Immature natural killer cell (primary cell): ENCODE data around the gene VDAC2. TPM values are rescaled to one million over a fixed set of nuclear protein-coding genes. Genes with fewer than 3 reads are reported as not detected.
"Not testable (repeated sequence)": the region's sequence is repeated elsewhere in the genome, so short reads cannot be mapped to it uniquely, and the experiment has no call there.

Experiments used
- DNase-seq, 3 donors: peaks; one replicate each; pipeline ENCODE4 v3.0.0; 2022; ENCODE audit warnings: mixed read lengths in 1 of 3
- H3K27ac Mint-ChIP-seq, 6 donors: one replicate each; pipeline ENCODE4 v1.8.0; 2020; ENCODE audit warnings: mixed read lengths in 6 of 6, mild to moderate bottlenecking in 5 of 6, inconsistent platforms in 4 of 6, moderate library complexity in 3 of 6
- H3K27me3 Mint-ChIP-seq, 3 donors: one replicate each; pipeline ENCODE4 v1.8.0; 2020 to 2021; ENCODE audit warnings: low read depth in 3 of 3, mild to moderate bottlenecking in 3 of 3, mixed read lengths in 3 of 3, moderate library complexity in 3 of 3, inconsistent platforms in 1 of 3
- H3K36me3 Mint-ChIP-seq, 3 donors: one replicate each; pipeline ENCODE4 v1.8.0; 2020; ENCODE audit warnings: mixed read lengths in 3 of 3, inconsistent platforms in 2 of 3, mild to moderate bottlenecking in 2 of 3
- H3K4me1 Mint-ChIP-seq, 2 donors: one replicate each; pipeline ENCODE4 v1.8.0; 2020; ENCODE audit warnings: inconsistent platforms in 2 of 2, mild to moderate bottlenecking in 2 of 2, mixed read lengths in 2 of 2, moderate library complexity in 1 of 2
- H3K4me3 Mint-ChIP-seq, 5 donors: one replicate each; pipeline ENCODE4 v1.8.0; 2020; ENCODE audit warnings: mild to moderate bottlenecking in 5 of 5, mixed read lengths in 5 of 5, inconsistent platforms in 3 of 5, moderate library complexity in 3 of 5
- H3K9me3 Mint-ChIP-seq, 6 donors: one replicate each; pipeline ENCODE4 v1.8.0; 2020; ENCODE audit warnings: mild to moderate bottlenecking in 6 of 6, mixed read lengths in 6 of 6, inconsistent platforms in 4 of 6, moderate library complexity in 3 of 6
- polyA plus RNA-seq, 3 donors: library from polyadenylated mRNA; unstranded; fragments of 300-500 nt; fragmentation: Illumina TruSeq; gene quantifications; one replicate each; pipeline ENCODE4 v1.2.3, GENCODE V29; 2021

Gene VDAC2
- polyA plus RNA-seq, 3 donors from 2014 or later: 126 to 191 (median 148) TPM

DNA sequence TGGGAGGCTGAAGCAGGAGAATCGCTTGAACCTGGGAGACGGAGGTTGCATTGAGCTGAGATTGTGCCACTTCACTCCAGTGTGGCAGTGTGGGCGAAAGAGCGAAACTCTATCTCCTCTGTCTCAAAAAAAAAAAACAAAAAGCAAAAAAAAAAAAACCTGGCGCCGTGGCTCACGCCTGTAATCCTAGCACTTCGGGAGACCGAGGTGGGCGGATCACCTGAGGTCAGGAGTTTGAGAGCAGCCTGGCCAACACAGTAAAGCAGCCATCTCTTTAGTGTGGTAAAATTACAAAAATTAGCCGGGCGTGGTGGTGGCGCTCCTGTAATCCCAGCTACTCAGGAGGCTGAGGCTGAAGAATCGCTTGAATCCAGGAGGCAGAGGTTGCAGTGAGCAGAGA, 4.0 kb upstream of the VDAC2 start:
- H3K4me3 Mint-ChIP-seq, H3K36me3 Mint-ChIP-seq, DNase-seq, H3K27ac Mint-ChIP-seq, H3K9me3 Mint-ChIP-seq: not testable (repeated sequence)
- H3K27me3 Mint-ChIP-seq: peaks cover 8 to 17% (median 11%) of the 10 kb centered on the region in 3 donors
- peaks cover 11 to 12% of the 10 kb centered on the region in 2 donors for H3K4me1 Mint-ChIP-seq

DNA sequence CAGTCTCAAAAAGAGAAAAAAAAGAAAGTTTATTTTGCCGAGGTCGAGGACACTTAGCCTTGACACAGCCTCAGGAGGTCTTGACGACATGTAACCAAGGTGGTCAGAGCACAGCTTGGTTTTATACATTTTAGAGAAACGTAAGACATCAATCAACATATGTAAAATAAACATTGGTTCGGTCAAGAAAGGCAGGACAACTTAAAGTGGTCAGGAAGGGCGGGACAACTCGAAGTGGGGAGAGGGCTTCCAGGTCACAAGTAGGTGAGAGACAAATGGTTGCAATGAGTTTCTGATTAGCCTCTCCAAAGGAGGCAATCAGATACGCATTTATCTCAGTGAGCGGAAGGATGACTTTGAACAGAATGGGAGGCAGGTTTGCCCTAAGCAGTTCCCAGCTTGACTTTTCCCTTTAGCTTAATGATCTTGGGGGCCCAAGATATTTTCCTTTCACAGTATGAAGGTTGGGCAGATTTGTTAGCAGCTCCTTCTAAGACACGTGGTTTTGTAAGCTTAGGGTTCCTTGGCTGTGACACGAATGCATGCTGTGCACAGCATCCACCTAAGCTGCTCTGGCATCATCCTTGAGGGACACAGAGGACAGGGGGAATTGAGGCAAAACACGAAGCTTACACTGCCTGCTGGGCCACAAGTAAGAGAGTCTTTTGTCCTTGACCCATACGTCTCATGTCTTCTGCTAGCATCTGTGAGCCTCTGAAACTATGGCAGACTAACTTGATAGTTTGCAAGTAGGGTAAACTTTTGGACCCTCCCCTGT, 3.3 kb upstream of the VDAC2 start:
- Mint-ChIP-seq H3K27me3 (peaks cover 8 to 17% (median 11%) of the 10 kb centered on the region in 3 donors), H3K9me3 (no peaks in the 10 kb centered on the region), H3K4me3 (no peak overlapping the region), H3K4me1 (peaks cover 17 to 19% of the 10 kb centered on the region in 2 donors), H3K27ac (peak overlapping the region in 4 of 6 donors; percentile 25 to 98 (median 54)), H3K36me3 (peaks cover 0 to 3% (median 0%) of the 10 kb centered on the region in 3 donors)
- DNase-seq: no peak

DNA sequence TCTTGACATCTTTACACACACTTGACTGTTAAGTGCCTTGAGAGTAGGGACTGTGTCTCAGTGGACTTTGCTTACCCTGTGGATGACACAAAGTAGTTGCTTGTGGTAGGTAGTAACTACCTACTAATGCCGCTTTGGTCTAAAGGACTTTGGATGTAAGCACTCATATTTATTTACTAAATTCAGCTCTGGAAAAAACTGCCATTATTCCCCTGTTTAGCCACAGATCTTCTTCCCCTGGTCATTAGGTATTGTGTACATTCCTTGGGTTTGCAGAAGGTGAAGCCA, 2.8 kb upstream of the VDAC2 start:
- H3K4me3 Mint-ChIP-seq: peak overlapping the region in 2 of 5 donors; percentile 50 to 64
- H3K4me1 Mint-ChIP-seq: peaks cover 22 to 24% of the 10 kb centered on the region in 2 donors
- no peak for DNase-seq
- peaks cover 8 to 17% (median 11%) of the 10 kb centered on the region in 3 donors for H3K27me3 Mint-ChIP-seq
- peak overlapping the region in 3 of 6 donors; percentile 24 to 98 (median 34) for H3K27ac Mint-ChIP-seq
- H3K9me3 Mint-ChIP-seq: no peaks in the 10 kb centered on the region
- peaks cover 0 to 3% (median 3%) of the 10 kb centered on the region in 3 donors for H3K36me3 Mint-ChIP-seq

DNA sequence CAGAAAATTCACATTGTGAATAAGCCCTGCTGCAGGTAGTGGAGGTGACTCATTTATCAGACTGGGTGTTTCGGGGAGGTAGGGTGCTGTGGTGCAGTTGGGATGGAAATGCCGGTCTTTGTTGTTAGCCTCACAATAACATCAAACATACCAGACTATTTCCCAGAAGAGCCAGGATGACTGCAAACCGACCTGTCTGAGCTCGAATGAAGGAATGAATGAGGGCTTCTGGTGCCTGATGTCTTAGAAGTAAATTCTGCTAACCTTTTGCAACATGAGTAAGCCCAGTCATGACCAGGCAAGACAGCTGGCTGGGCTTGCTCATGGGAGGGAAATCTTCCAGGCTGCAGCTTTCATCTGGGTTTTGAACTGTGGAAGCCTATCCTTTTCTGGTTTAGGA, 2.4 kb upstream of the VDAC2 start:
- peak overlapping the region in 4 of 5 donors; percentile 33 to 64 (median 50) for H3K4me3 Mint-ChIP-seq
- no peak for DNase-seq
- H3K4me1 Mint-ChIP-seq: peaks cover 23 to 26% of the 10 kb centered on the region in 2 donors
- no peaks in the 10 kb centered on the region for H3K9me3 Mint-ChIP-seq
- peaks cover 8 to 17% (median 9%) of the 10 kb centered on the region in 3 donors for H3K27me3 Mint-ChIP-seq
- H3K27ac Mint-ChIP-seq: peak overlapping the region; percentile 34 to 98 (median 67)
- H3K36me3 Mint-ChIP-seq: peaks cover 0 to 3% (median 3%) of the 10 kb centered on the region in 3 donors

DNA sequence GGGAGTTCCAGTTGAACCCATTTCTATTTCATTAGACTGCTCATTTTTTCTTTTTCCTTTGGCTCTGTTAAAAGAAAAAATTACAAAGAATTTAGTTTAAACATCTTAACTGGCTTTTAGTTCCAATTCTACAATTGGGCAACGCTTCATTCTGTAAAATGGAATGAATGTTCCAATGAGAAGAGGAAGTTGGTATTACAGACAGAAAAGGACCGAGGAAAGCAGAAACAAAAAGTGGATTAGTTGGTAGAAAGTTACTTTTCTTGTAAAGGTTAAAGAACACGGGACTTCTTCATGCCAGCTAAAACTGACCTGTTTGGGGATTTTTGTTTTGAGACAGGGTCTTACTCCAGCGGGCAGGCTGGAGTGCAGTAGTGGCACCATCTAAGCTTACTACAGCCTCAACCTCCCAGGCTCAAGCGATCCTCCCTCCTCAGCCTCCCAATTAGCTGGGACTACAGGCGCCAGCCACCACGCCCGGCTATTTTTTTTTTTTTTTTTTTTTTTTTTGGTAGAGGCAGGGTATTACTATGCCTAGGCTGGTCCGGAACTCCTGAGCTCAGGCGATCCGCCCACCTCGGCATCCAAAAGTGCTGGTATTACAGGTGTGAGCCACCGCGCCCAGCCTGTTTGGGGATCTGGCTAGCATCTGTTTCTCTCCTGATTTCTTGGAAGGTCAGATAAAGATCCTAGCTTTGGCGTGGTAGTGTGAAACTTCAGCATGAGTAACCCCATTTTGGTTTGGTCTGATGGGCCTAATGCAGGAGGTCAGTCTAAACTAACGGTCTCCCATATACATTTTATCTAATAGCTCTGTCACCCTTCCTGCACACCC, 1.3 kb upstream of the VDAC2 start:
- Mint-ChIP-seq H3K9me3 (no peaks in the 10 kb centered on the region), H3K27ac (peak overlapping the region; percentile 98 to 100 (median 100)), H3K4me1 (peaks cover 26 to 33% of the 10 kb centered on the region in 2 donors), H3K36me3 (peaks cover 4 to 8% (median 7%) of the 10 kb centered on the region in 3 donors), H3K4me3 (peak overlapping the region; percentile 96 to 100 (median 98)), H3K27me3 (peaks cover 8 to 17% (median 9%) of the 10 kb centered on the region in 3 donors)
- no peak for DNase-seq

DNA sequence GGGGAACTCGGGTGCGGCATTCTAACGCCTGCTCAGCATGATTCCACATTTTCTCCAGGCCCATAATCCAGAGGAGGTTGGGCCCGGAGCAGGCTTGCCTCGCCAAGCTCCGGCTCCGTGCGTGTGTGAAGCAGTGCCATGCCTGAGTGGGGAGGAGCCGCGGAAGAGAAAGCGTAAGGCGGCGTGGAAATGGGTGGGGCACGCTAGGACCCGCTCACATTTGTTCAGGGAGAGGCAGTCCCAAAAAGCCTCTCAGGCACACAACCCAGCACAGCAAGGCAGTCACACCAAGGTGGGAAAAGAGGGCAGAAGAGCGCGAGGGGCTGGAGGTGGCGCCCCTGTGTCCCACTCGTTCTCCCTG, 695 bp upstream of the VDAC2 start:
- H3K27ac Mint-ChIP-seq: peak overlapping the region; percentile 98 to 100 (median 100)
- peaks cover 4 to 8% (median 7%) of the 10 kb centered on the region in 3 donors for H3K36me3 Mint-ChIP-seq
- peaks cover 8 to 17% (median 9%) of the 10 kb centered on the region in 3 donors for H3K27me3 Mint-ChIP-seq
- H3K4me1 Mint-ChIP-seq: peaks cover 26 to 34% of the 10 kb centered on the region in 2 donors
- H3K4me3 Mint-ChIP-seq: peak overlapping the region; percentile 96 to 100 (median 98)
- H3K9me3 Mint-ChIP-seq: no peaks in the 10 kb centered on the region
- DNase-seq: no peak

DNA sequence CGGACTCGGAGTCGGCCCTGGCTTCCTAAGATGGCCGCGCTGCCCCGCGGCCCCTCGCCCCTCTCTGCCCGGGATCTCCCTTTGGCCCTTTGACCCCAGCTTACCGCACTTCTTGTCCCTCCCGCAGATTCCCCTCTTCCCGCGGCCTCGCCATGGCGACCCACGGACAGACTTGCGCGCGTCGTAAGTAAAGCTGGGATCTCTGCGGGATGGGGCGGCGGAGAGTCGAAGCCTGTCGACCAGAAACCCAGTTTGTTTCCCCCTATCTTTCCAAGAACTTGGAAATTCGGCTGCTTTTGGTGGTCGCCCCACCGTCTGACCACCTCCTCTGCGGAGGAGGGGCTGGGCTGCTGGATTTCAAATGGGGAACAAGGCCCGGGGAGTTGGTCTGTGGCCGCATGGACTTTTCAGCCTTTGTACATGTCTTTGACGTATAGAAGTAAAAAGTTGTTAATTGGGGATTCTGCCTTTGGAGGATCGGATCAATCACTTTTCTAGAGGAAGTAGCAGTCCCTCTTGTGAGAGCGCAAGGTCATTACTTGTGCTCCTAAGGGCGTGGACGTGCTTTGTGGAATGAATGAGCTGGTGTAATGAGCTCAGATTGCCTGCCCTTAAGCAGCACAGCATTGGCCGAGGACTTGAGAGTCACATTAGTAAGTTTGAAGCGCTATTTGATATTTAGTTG, 553 bp downstream of the VDAC2 start:
- peak overlapping the region; percentile 92 to 98 (median 96) for H3K4me3 Mint-ChIP-seq
- H3K9me3 Mint-ChIP-seq: no peaks in the 10 kb centered on the region
- H3K4me1 Mint-ChIP-seq: peaks cover 29 to 39% of the 10 kb centered on the region in 2 donors
- DNase-seq: peak in 2 of 3 donors; percentile 12 to 23
- H3K27me3 Mint-ChIP-seq: peaks cover 8 to 15% (median 9%) of the 10 kb centered on the region in 3 donors
- H3K27ac Mint-ChIP-seq: peak overlapping the region; percentile 93 to 100 (median 98)
- peaks cover 7 to 12% (median 8%) of the 10 kb centered on the region in 3 donors for H3K36me3 Mint-ChIP-seq

DNA sequence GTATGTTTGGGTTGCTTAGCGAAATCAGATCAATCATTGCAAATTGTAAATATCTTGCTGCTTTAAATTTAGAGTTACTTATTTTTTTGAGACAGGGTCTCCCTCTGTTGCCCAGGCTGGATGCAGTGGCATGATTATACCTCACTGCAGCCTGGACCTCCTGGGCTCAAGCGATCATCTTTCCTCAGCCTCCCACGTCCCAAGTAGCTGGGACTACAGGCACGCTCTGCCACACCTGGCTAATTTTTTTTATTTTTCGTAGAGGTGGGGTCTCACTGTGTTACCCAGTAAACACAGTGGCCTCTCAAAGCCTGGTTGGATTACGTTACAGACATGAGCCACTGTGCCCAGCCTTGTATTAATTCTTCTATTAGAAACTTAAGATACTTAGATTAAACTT, 1.7 kb downstream of the VDAC2 start:
- H3K27ac Mint-ChIP-seq: peak overlapping the region; percentile 55 to 100 (median 86)

DNA sequence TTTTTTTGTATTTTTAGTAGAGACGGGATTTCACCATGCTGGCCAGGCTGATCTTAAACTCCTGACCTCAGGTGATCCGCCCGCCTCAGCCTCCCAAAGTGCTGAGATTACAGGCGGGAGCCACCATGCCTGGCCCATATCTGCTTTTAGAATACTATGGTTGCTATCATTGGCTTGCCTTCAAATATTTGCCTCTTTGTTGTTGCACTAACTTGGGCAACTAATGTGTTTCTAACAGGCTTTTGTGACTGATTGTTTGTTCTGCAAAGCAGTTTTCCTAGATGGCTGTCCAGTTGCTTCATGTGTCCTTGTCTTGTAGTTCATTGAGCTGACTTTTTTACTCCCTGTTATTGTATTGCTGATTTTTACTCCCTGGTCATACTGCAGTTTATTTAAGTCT, 9.7 kb downstream of the VDAC2 start:
- peaks cover 21 to 47% of the 10 kb centered on the region in 2 donors for H3K4me1 Mint-ChIP-seq
- H3K9me3 Mint-ChIP-seq: no peaks in the 10 kb centered on the region
- peaks cover 22 to 46% (median 27%) of the 10 kb centered on the region in 3 donors for H3K36me3 Mint-ChIP-seq
- H3K27ac Mint-ChIP-seq: peak overlapping the region in 1 of 6 donors; percentile 9
- H3K27me3 Mint-ChIP-seq: peaks cover 0 to 2% (median 0%) of the 10 kb centered on the region in 3 donors
- no peak overlapping the region for H3K4me3 Mint-ChIP-seq
- no peak for DNase-seq

More for the DNA sequence above, 1.7 kb downstream of the VDAC2 start:
- Mint-ChIP-seq H3K4me3 (peak overlapping the region; percentile 64 to 98 (median 96)), H3K27me3 (peaks cover 8 to 13% (median 9%) of the 10 kb centered on the region in 3 donors), H3K36me3 (peaks cover 11 to 15% (median 13%) of the 10 kb centered on the region in 3 donors), H3K4me1 (peaks cover 32 to 46% of the 10 kb centered on the region in 2 donors), H3K9me3 (no peaks in the 10 kb centered on the region)
- no peak for DNase-seq

DNA sequence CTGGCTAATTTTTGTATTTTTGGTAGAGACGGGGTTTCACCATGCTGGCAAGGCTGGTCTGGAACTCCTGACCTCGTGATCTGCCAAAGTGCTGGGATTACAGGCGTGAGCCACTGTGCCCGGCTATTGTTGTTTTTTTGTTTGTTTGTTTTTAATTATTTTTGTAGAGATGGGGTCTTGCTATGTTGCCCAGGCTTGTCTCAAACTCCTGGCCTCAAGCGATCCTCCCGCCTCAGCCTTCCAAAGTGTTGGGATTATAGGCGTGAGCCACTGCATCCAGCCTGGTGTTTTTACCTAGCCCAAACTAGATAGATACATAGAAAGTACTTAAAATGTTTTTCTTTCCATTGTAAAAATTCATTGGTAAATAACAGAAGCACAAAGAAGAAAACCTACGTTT, 10.9 kb downstream of the VDAC2 start:
- not testable (repeated sequence) for H3K27ac Mint-ChIP-seq, H3K27me3 Mint-ChIP-seq, DNase-seq, H3K4me3 Mint-ChIP-seq, H3K9me3 Mint-ChIP-seq
- Mint-ChIP-seq H3K36me3 (peaks cover 17 to 47% (median 27%) of the 10 kb centered on the region in 3 donors), H3K4me1 (peaks cover 20 to 51% of the 10 kb centered on the region in 2 donors)

DNA sequence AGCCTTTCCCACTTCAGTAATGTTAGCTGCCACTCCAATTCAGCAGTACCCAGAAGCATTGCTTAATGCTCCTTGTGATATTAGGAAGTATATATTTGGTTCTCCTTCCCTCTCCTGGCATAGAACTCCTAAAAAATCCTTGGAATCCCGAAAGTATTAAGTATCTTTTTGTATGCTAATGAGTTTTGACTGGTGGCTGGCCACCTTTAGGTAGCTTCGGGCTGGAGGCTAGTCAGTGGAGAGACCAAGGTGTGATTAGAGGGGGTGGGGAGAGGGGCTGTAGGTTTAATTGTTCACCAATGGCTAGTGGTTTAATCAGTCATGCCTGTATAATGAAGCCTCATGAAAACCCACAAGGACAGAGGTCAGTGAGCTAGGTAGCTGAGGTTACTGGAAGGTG, 12.9 kb downstream of the VDAC2 start:
- no peak for DNase-seq
- Mint-ChIP-seq H3K9me3 (no peaks in the 10 kb centered on the region), H3K27me3 (peaks cover 0 to 2% (median 1%) of the 10 kb centered on the region in 3 donors), H3K36me3 (peaks cover 19 to 44% (median 23%) of the 10 kb centered on the region in 3 donors), H3K4me3 (no peak overlapping the region), H3K4me1 (peaks cover 26 to 54% of the 10 kb centered on the region in 2 donors), H3K27ac (peak overlapping the region in 2 of 6 donors; percentile 37 to 58)

DNA sequence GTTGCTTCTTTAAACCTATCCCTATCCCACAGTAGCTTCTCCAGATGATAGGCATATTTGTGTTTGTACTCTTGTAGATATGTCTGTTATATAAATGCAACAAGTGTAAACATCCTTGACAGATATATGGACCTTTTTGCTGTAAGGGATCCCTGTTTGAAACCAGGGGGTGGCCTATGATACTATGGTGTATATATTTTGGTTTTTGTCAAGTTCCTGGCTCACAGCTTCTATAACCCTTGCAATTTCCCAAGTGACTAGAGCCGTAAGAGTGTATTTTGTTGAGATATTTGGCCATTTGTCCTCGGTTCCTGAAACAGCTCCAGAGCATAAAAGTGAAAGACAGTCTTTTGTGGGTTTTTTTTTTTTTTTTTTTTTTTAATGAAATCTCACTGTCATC, 15.5 kb downstream of the VDAC2 start:
- H3K27ac Mint-ChIP-seq: peak overlapping the region in 3 of 6 donors; percentile 14 to 83 (median 64)
- H3K36me3 Mint-ChIP-seq: peaks cover 10 to 43% (median 11%) of the 10 kb centered on the region in 3 donors
- no peak overlapping the region for H3K4me3 Mint-ChIP-seq
- H3K27me3 Mint-ChIP-seq: peaks cover 1 to 6% (median 2%) of the 10 kb centered on the region in 3 donors
- DNase-seq: no peak
- no peaks in the 10 kb centered on the region for H3K9me3 Mint-ChIP-seq
- H3K4me1 Mint-ChIP-seq: peaks cover 29 to 61% of the 10 kb centered on the region in 2 donors

DNA sequence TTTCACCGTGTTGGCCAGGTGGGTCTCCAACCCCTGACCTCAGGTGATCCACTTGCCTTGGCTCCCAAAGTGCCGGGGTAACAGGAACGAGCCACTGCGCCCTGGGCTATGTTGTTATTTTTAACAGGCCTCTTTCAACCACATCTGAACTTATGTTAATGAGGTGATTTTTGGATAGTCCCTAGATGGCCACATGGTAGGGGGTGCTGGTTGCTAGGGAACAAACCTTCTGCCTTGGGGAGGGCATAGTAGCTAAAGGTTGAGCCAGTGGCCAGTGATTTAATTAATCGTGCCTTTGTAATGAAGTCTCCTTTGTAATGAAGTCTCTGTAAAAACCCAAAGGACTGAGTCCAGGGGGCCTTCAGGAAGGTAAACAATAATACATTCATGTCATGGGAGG, 16.1 kb downstream of the VDAC2 start:
- peaks cover 9 to 44% (median 12%) of the 10 kb centered on the region in 3 donors for H3K36me3 Mint-ChIP-seq
- H3K27ac Mint-ChIP-seq: peak overlapping the region in 3 of 6 donors; percentile 14 to 49 (median 40)
- no peak overlapping the region for H3K4me3 Mint-ChIP-seq

More for the DNA sequence above, 16.1 kb downstream of the VDAC2 start:
- no peaks in the 10 kb centered on the region for H3K9me3 Mint-ChIP-seq
- H3K27me3 Mint-ChIP-seq: peaks cover 1 to 6% (median 2%) of the 10 kb centered on the region in 3 donors
- DNase-seq: no peak
- H3K4me1 Mint-ChIP-seq: peaks cover 29 to 61% of the 10 kb centered on the region in 2 donors
